Muscle layer of colon (tissue), 2 donors: ENCODE results near the gene CUL4A.

ENCODE experiments used
- H3K27ac ChIP-seq: one replicate; pipeline ENCODE4 v1.7.0; 2013; ENCODE audit warnings: low read depth, mild to moderate bottlenecking, low read length, moderate library complexity
- H3K27me3 ChIP-seq, 2 donors: one replicate each; pipeline ENCODE4 v1.7.0; 2013; ENCODE audit warnings: low read length in 2 of 2, mild to moderate bottlenecking in 2 of 2; ENCODE audit not compliant: insufficient read depth in 2 of 2, control insufficient read depth in 1 of 2
- H3K36me3 ChIP-seq: one replicate; pipeline ENCODE4 v1.7.0; 2013; ENCODE audit warnings: mild to moderate bottlenecking, low read length; ENCODE audit not compliant: insufficient read depth
- H3K4me1 ChIP-seq: one replicate; pipeline ENCODE4 v1.7.0; 2013; ENCODE audit warnings: mild to moderate bottlenecking, low read length; ENCODE audit not compliant: insufficient read depth
- H3K4me3 ChIP-seq, 2 donors: one replicate each; pipeline ENCODE4 v1.7.0; 2013; ENCODE audit warnings: low read length in 2 of 2, low read depth in 1 of 2, mild to moderate bottlenecking in 1 of 2, moderate library complexity in 1 of 2
- H3K9ac ChIP-seq: one replicate; pipeline ENCODE4 v1.7.0; 2013; ENCODE audit warnings: low read length
- H3K9me3 ChIP-seq: one replicate; pipeline ENCODE4 v1.7.0; 2013; ENCODE audit warnings: mild to moderate bottlenecking, low read length
- donor health status: abdominal sarcoma.
- donor health status: Adenocarcinoma of cecum.

The CUL4A gene

DNA sequence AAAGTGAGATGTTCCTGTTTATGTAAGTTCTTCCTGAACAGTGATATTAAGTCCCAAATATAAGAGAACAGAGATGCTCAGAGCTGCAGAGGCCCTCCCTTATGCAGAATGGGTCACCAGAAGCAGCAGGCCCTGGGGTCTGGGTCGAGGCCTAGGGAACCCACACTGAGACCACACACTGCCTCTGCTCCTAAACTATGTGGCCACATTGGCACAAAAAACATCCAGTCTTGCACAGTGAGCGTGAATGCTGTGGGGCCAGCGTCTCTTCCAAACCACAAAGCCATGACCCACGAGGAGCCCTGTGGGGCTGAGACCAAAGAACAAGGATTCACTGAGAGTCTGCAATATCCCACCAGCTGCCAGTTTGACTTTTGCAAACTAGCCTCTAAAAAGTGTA, 27.4 kb upstream of the CUL4A start:
- Histone ChIP-seq H3K36me3 (peaks cover 50% of the 10 kb centered on the region), H3K9ac (no peak overlapping the region), H3K27ac (no peak overlapping the region), H3K4me3 (no peak overlapping the region), H3K4me1 (no peaks in the 10 kb centered on the region), H3K27me3 (no peaks in the 10 kb centered on the region), H3K9me3 (no peaks in the 10 kb centered on the region)

DNA sequence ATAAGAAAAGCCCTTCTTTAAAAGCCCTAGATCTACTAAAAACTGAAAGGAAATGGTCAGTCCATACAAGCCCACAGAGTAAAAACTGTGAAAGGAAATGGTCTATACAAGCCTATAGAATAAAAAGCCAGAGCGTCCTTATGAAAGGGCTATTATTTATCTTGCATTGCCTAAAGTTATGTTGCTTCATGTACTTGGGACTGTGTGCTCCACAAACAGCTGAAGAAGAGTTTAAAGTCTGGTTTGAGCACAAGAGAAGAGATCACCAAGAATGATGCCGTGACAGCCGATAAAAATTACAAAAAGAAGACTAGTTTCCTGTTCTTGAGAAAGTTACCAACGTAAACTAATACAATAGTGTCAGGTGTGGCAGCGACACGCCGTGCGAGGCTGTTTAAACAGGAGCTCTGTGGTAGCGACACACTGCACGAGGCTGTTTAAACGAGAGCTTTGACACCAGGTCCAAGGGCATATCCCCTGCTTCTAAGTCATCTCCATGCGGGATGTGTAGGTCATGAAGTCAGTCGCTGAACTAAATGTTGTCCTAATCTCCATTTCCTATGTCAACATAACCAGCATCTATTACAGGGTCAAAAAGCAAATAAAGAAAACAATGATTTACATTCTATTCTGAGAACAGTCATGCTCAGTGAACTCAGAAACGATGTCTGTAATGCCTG, 25.8 kb upstream of the CUL4A start:
- H3K27me3 ChIP-seq = no peaks in the 10 kb centered on the region
- no peak overlapping the region for H3K9ac ChIP-seq
- peaks cover 45% of the 10 kb centered on the region for H3K36me3 ChIP-seq
- H3K9me3 ChIP-seq = no peaks in the 10 kb centered on the region
- H3K27ac ChIP-seq = no peak overlapping the region
- no peak overlapping the region for H3K4me3 ChIP-seq
- no peaks in the 10 kb centered on the region for H3K4me1 ChIP-seq

DNA sequence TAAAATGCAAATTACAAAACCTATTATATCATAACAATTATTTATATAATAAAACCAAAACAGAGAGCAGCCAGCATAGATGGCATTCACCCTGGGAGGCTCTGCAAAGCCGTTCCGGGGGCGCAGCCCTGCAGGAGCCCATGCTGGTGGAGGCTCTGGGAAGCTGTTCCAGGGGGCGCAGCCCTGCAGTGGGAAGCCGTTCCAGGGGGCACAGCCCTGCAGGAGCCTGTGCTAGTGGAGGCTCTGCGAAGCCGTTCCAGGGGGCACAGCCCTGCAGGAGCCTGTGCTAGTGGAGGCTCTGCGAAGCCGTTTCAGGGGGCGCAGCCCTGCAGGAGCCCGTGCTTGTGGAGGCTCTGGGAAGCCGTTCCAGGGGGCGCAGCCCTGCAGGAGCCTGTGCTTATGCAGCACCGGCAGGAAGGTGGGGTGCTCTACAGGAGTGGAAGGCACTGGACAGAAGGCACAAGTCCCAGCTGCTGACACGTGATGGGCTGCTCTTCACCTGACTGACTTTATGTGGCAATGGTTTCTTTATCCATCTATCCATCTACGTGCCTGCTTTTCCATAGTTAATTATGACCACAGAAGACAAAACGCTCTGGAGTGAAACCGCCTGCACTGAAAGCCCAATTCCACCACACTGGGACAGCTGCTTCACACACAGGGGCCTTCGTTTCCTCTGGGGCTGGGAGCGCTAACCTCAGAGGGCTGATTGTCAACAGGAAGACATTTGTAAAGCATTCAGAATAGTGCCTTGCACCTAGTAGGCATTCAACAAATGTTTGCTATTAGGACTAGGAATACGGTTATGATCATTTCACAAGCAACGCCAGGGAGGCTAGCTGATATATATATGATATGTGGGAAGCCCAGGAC, 24.6 kb upstream of the CUL4A start:
- H3K36me3 ChIP-seq = peaks cover 41% of the 10 kb centered on the region
- H3K4me1 ChIP-seq = no peaks in the 10 kb centered on the region
- no peak overlapping the region for H3K4me3 ChIP-seq
- no peaks in the 10 kb centered on the region for H3K27me3 ChIP-seq
- H3K27ac ChIP-seq = no peak overlapping the region
- H3K9ac ChIP-seq = no peak overlapping the region
- H3K9me3 ChIP-seq = no peaks in the 10 kb centered on the region

DNA sequence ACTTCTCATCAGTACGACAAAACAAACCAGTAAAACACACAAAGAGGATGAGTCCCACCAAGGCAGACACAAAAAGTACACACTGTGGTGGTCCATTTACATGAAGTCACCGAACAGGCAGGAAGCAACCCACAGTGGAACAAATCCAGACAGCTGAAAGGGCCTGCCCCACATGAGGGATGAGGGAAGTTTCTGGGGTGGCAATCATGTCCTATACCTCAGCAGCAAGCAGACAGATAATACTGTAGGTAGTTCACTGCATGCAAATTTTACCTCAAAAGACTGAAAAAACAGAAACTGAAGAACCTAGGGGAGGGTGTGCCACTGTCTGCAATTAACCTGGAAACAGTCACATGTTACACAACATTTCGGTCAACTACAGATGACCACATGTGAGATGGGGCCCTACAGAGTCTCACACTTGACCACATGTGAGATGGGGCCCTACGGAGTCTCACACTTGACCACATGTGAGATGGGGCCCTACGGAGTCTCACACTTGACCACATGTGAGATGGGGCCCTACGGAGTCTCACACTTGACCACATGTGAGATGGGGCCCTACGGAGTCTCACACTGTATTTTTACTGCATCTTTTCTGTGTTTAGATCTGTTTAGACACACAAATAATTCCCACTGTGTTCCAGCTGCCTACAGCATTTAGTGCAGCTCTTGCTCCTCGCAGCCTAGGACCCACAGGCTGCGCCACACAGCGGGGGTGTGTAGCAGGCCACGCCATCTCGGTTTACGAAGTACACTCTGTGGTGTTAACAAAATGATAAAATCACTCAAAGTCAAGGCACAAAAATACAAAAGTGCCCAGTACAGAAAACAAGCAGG, 23.1 kb upstream of the CUL4A start:
- H3K4me1 ChIP-seq = no peaks in the 10 kb centered on the region
- no peak overlapping the region for H3K9ac ChIP-seq
- H3K4me3 ChIP-seq = no peak overlapping the region
- no peak overlapping the region for H3K27ac ChIP-seq
- H3K9me3 ChIP-seq = no peaks in the 10 kb centered on the region
- no peaks in the 10 kb centered on the region for H3K27me3 ChIP-seq
- H3K36me3 ChIP-seq = peaks cover 26% of the 10 kb centered on the region

DNA sequence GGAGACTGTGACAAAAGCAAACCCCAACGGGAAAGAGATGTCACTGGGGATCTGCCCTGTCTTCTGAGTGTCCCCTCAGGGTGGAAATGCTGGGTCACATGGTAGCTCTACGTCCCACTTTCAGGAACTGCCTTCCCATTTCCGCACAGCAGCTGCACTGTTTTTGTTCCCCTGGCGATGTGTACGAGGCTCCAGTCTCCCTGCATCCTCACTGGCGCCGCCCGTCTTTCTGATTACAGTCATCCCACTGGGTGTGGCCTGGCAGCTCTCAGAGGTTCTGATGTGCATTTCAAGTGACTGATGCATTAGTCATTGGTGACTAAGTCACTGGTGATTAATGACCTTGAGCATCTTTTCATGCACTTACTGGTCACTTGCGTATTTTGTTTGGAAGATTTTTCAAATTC, 22.1 kb upstream of the CUL4A start:
- Histone ChIP-seq H3K9me3 (no peaks in the 10 kb centered on the region), H3K27me3 (no peaks in the 10 kb centered on the region), H3K27ac (no peak overlapping the region), H3K36me3 (peaks cover 30% of the 10 kb centered on the region), H3K9ac (no peak overlapping the region), H3K4me3 (no peak overlapping the region), H3K4me1 (no peaks in the 10 kb centered on the region)

DNA sequence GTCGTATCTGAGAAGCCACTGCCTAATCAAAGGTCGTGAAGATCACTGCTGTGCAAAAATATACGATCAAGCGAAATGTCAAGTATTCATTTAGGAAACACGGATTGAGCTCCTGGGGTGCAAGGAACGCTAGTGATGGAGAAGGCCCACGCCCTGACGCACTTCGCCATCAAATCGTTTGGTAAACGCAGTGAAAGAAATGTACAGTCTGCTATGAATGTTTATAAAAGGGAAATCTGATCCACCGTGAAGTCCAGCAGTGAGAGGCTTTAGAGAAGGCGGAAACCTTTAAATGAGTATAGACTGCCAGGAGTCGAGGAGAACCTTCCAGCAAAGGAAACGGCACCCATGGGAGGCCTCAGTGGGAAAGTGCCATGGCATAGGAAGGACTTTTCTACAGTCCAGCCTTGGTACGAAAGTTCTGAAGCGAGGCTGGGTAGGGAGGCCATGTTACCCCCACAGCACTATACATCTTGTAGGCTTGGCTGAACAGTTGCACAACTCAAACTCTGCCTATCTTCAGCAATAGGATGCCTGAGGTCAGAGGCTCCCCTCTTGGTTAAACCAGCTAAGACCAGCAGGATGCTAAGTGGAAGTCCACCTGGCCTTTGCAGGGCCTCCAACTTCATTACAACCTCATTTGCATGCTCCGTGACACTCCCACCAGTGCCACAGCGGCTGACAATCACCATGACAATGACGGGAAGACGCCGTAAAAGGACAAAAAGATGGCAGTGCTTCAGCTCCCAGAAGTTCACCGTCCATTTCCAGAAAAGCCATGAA, 21.3 kb upstream of the CUL4A start:
- H3K9ac ChIP-seq = no peak overlapping the region
- peaks cover 38% of the 10 kb centered on the region for H3K36me3 ChIP-seq
- H3K9me3 ChIP-seq = no peaks in the 10 kb centered on the region
- no peaks in the 10 kb centered on the region for H3K4me1 ChIP-seq
- H3K4me3 ChIP-seq = no peak overlapping the region
- no peak overlapping the region for H3K27ac ChIP-seq
- H3K27me3 ChIP-seq = no peaks in the 10 kb centered on the region

DNA sequence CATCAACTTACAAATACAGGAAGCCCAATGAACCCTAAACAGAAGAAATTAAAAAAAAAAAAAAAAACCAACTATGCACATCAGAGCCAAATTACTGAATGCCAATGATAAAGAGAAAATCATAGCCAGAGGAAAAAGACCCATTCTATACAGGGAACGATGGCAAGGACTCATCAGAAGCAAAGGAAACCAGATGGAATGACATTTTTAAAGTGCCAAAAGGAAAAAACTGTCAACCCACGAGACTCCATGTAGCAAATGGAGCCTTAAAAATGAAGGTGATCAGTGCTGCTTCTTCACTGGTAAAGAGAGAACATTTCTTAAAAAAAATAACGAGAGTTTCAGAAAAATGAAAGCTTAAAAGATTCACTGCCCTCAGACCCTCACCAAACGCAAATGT, 19.2 kb upstream of the CUL4A start:
- H3K27me3 ChIP-seq = no peaks in the 10 kb centered on the region
- H3K4me1 ChIP-seq = no peaks in the 10 kb centered on the region
- no peaks in the 10 kb centered on the region for H3K9me3 ChIP-seq
- no peak overlapping the region for H3K27ac ChIP-seq
- peaks cover 47% of the 10 kb centered on the region for H3K36me3 ChIP-seq
- no peak overlapping the region for H3K9ac ChIP-seq
- no peak overlapping the region for H3K4me3 ChIP-seq

DNA sequence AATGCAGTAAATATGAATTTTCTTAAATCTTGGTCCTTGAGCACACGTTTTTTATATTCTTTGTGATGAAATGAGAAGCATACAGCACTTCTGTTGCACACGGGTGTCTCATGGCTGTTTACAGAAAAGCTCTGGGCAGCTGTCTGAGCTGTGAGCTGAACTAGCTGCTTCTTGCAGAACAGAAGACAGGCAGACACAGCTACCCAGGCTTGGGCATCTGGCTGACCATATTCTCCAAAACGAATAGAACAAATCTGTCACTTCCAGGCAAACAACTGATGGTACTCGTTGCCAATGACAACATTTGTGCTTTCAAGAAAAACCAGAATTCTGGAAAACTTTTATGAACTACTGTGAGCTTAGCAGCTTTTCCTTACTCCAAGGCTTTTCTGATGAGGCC, 17.1 kb upstream of the CUL4A start:
- H3K9me3 ChIP-seq = no peaks in the 10 kb centered on the region
- H3K4me3 ChIP-seq = no peak overlapping the region
- no peaks in the 10 kb centered on the region for H3K4me1 ChIP-seq
- no peak overlapping the region for H3K27ac ChIP-seq
- no peak overlapping the region for H3K9ac ChIP-seq
- peaks cover 66% of the 10 kb centered on the region for H3K36me3 ChIP-seq
- H3K27me3 ChIP-seq = no peaks in the 10 kb centered on the region

DNA sequence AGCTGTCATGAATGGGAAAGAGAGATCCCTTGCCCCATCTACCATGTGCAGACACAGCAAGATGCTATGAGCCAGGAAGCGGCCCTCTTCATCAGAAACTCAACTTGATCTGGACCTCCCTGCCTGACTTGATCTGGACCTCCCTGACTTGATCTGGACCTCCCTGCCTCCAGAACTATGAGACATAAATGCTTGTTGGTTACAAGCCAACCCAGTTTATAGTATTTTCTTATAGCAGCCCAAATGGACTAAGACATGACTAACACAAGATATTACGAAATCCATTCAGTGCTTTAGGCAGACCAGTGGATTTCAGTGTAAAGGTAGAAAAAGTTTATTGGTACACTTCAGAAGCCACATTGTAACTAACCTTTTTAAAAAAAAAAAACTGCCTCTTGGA, 16.5 kb upstream of the CUL4A start:
- H3K4me3 ChIP-seq = no peak overlapping the region
- no peaks in the 10 kb centered on the region for H3K9me3 ChIP-seq
- no peaks in the 10 kb centered on the region for H3K27me3 ChIP-seq
- no peaks in the 10 kb centered on the region for H3K4me1 ChIP-seq
- H3K36me3 ChIP-seq = peaks cover 72% of the 10 kb centered on the region
- H3K9ac ChIP-seq = no peak overlapping the region
- H3K27ac ChIP-seq = no peak overlapping the region

DNA sequence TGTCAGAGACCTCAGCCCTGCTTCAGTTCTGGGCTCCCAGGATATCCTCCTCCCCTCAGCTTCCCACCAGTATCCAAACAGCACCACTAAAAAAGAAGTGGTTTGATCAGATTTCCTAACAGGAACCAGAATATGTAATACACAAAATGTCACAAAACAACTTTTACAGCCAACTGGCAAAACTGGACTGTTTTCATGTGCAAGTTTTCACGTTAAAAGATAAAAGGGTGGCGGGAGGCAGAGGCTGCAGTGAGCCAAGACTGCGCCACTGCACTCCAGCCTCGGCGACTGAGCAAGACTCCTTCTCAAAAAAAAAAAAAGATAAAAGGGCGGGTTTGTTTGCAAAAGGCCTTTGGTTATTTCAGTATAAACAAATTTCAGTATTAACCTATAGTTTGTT, 14.1 kb upstream of the CUL4A start:
- Histone ChIP-seq H3K36me3 (peaks cover 77% of the 10 kb centered on the region), H3K27ac (no peak overlapping the region), H3K9ac (no peak overlapping the region), H3K27me3 (no peaks in the 10 kb centered on the region), H3K4me3 (no peak overlapping the region), H3K9me3 (no peaks in the 10 kb centered on the region), H3K4me1 (no peaks in the 10 kb centered on the region)
